ENCODE data around the gene COL8A2.

- TF ChIP-seq POLR2A (IDR thresholded peaks at IDR 0.05; ENCODE audit: low read length), result no peak
- no peak for TF ChIP-seq GATA1 (IDR thresholded peaks at IDR 0.05; ENCODE audit: low read depth, low read length)
Measured at GRCh38 chr1:36070349-36070748, 54.7 kb downstream of the COL8A2 start.
